AML-193 (cell line): ENCODE results near the gene RRP1B.

Source experiments
- DNase-seq, 2 experiments: peaks; one replicate each; lab custom pipeline; 2025; lab: John Stamatoyannopoulos, UW

Gene RRP1B

DNA sequence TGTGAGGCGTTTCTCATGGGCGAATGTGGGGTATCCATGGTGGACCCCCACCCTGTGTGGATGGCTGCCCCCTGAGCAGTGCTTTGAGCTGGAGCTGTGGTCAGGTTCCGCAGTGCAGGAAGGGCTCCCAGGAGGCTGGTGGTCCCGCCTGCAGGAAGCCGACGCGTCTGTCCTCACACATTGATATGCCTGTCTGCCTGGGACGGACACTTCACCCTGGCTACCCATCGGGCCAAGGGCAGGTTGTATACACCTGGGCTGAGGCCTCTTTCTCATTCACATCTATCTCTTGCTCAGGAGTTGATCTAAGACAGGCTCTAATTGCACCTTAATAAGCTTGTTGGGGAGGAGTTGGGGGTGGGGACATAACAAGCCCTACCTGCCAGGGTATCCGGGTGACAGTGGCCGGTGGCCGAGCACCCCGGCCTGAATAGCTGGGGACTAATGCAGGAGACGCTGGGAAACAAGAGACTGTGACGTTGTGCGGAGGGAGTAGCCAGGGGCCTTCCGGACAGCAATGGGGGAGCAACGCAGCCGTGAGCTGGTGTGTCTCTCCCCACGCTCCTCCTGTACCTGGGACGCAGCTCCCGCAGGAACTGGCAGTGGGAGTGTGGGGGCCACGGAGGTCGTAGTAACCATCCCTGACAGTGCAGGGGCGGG lies 81.3 kb downstream of the RRP1B start:
- no peak for DNase-seq

DNA sequence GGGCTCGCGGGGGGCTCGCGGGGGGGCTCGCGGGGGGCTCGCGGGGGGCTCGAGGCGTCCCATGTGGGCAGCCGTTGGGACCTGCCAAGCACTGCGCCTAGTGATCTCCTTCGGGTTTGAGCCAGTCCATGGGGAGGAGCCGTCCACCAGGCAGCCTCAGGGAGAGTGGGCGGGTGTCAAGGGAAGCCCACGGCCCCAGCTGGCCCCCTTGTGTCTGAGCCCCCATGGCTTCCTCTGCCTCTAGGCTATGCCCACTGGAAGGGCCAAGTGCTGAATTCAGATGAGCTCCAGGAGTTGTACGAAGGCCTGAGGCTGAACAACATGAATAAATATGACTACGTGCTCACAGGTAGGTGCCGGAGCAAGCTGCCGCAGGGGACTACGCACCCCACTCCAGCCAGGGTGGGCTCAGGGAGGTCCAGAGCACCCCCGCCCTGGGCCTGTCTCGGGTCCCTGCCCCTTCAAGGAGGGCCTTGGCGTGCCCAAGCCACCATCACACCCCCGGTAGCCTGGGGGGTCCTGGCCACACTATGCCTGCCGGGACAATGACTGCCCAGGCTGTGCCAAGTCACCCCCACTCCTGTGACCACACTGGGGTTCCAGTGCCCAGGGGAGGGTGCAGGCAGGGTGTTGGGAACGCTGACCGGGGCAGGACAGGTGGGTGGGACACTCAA lies 82.2 kb downstream of the RRP1B start:
- no peak for DNase-seq

DNA sequence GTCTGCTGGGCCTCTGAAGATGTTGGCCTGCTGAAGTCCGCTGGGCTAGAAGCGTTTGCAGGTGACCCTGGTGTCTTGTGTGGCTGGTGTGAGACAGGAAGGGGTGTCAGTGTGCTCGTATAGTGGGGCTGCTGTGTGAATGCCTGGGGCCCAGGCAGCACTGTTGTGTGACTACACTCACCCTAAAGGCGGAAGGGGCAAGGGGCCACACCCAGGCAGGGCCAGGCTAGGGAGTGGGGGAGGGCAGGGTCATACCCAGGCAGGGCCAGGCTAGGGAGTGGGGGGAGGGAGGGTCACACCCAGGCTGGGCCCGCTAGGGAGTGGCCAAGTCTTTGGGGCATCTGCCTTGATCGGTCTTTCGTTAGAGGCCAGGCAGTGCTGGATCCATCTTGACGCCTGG lies 84.6 kb downstream of the RRP1B start:
- DNase-seq, result no peak

DNA sequence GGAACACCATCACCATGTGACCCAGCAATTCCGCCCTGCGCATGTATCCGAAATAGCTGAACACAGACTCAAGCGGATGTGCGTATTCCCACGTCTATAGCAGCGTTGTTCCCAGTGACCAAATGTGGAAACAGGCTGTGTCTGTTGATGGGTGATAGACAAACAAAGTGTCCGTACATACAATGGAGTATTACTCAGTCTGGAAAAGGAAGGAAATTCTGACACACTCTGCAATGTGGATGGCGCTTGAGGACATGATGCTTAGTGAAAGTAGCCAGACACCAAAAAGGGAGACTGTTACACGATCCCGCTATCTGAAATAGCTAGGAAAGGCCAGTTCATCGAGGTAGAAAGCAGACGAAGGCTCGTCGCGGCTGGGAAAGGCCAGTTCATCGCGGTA lies 85.4 kb downstream of the RRP1B start:
- no peak for DNase-seq
